C4-2B (cell line): ENCODE results near the gene DRP2.
A peak's percentile ranks its signal among the peaks of the same experiment; 100 is the strongest.

Experiments used
- H3K27ac ChIP-seq: fragments of 450-650 bp; 2 replicates; pipeline ENCODE4 v1.5.1; 2017
- ZFX ChIP-seq: fragments of 450-650 bp; IDR thresholded peaks from 2 replicates; pipeline ENCODE4 v1.6.1; 2017
- TF ChIP-seq, protein P1 (sequence below): fragments of 450-650 bp; conservative IDR thresholded peaks from 2 replicates; pipeline ENCODE4 v1.5.1; 2017; ENCODE audit warnings: mild to moderate bottlenecking

The DRP2 gene

DNA sequence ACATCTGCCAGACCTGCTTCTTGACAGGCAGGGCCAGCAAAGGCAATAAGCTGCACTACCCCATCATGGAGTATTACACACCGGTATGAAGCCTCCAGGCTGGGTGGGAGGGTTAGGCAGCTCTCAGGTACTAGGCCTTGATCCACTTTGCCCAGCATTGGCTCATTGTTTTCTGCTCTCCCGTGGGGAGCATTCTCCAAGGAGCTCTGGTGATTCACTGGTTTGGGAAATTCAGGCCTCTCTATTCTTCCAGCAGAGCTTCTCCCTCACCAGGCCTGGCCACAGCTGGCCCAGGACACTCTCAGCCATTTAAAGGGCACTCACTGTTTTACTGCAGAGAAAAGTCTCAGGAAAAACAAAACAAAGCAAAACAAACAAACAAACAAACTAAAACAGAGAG lies 33.0 kb downstream of the DRP2 start:
- TF ChIP-seq, protein P1, sequence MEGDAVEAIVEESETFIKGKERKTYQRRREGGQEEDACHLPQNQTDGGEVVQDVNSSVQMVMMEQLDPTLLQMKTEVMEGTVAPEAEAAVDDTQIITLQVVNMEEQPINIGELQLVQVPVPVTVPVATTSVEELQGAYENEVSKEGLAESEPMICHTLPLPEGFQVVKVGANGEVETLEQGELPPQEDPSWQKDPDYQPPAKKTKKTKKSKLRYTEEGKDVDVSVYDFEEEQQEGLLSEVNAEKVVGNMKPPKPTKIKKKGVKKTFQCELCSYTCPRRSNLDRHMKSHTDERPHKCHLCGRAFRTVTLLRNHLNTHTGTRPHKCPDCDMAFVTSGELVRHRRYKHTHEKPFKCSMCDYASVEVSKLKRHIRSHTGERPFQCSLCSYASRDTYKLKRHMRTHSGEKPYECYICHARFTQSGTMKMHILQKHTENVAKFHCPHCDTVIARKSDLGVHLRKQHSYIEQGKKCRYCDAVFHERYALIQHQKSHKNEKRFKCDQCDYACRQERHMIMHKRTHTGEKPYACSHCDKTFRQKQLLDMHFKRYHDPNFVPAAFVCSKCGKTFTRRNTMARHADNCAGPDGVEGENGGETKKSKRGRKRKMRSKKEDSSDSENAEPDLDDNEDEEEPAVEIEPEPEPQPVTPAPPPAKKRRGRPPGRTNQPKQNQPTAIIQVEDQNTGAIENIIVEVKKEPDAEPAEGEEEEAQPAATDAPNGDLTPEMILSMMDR = no peak
- TF ChIP-seq ZFX = no peak
- no peak overlapping the region for H3K27ac ChIP-seq

DNA sequence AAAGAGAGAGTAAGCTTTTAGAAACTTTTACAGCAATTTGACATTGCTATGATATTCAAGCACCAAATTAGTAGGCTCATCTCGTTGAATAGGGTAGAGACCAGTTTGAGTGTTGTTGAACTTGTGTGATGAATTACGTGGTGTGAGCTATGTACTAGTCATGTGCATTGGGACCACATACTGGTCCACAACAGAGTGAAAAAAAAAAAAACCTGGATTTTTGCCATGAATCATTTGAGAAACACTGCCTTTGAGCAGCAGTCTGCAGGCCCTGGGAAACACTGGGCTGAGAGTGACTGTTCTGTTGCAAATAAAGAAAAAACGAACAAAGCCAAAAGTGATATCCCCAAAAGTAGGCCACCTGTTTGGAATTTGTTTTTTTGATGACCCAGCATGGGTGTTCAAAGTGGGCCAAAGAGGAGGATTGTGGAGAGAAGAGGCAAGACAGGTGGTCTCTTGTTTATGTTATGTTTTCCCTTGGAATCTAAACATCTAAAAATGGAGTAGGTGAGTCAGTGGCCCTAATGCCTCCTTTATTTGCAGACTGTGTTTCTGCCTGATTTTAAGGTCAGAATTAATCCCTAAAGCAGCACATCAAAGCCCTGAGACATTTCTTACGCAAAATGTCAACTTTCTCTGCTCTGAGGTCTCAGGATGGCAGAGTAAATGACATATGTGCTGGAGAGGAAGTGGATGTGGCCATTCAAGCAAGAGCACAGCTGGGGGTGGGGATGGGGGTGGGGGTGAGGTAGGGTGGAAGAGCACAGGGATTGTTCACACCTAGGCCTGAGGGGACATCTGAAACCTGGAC lies 38.1 kb downstream of the DRP2 start:
- H3K27ac ChIP-seq = no peak overlapping the region

DNA sequence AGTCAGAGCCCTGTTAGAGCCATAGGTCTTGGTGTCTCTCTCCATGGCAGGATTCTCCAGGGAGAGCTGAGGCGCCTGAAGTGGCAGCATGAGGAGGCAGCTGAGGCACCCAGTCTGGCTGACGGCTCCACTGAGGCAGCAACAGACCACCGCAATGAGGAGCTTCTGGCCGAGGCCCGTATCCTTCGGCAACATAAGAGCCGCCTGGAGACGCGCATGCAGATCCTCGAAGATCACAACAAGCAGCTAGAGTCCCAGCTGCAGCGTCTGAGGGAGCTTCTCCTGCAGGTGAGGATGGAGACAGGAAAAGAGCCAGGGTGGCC lies 38.6 kb downstream of the DRP2 start:
- H3K27ac ChIP-seq = no peak overlapping the region
- no peak for TF ChIP-seq ZFX
- TF ChIP-seq, protein P1 = no peak

More for the DNA sequence above, 38.1 kb downstream of the DRP2 start:
- TF ChIP-seq, protein P1 = no peak
- TF ChIP-seq ZFX = no peak

DNA sequence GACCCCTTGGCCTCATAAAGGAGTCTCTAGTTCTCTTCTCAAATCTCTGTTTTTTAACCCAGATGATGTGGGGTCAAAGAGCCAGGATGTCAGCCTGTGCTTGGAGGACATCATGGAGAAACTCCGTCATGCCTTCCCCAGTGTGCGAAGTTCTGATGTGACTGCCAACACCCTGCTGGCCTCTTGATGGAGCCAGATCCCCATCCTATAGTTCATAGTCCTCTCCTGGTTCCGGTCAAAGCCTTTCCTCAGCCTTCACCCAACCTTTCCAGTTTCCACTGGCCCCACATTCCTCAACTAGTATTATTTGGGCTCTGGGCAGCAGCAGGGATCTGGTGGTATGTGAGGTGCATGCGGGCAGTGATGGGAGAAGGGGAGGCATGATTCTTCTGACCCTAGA lies 40.8 kb downstream of the DRP2 start:
- no peak overlapping the region for H3K27ac ChIP-seq
- TF ChIP-seq ZFX = no peak
- TF ChIP-seq, protein P1 = peak; percentile 14; the same call in 1 of the 2 replicates

DNA sequence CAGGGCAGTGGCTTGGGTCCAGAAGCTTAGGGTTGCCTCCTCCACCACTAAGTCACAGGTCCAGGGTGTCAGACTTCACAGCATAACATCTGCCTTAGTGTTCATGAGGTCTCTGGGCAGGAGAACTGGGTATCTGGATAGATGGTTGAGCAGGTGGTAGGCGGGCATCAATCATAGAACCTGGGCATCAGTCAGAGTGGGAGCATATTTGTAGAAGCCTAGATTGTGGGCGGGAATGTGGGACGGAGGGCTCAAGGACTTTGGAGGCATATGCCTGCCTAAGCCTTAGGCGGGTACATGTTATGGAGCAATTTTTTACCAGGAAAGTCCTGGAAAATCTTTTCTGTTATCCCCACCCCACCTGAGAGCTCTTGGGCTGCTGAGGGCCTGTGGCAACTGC lies 43.0 kb downstream of the DRP2 start:
- TF ChIP-seq, protein P1 = no peak
- no peak for TF ChIP-seq ZFX
- no peak overlapping the region for H3K27ac ChIP-seq

DNA sequence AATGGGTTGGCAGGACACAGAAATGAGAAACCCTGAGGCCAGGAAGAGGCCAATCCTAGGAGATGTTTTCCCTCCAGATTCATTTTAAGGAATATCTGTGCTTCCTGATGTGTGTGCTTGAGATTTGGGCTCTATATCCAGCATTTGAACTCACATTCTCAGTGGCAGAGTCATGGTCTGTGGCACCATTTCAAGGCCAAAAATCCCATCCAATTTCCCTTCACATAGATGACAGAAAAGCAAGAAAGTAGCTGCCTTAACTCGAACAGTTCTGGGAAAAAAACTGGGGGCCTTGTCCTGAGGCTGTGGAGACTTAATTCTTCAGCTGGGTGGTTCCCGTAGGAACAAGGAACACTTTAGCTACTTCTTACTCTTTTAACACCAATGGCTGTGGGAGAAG lies 44.2 kb downstream of the DRP2 start:
- H3K27ac ChIP-seq = no peak overlapping the region
- TF ChIP-seq, protein P1 = no peak
- TF ChIP-seq ZFX = no peak

DNA sequence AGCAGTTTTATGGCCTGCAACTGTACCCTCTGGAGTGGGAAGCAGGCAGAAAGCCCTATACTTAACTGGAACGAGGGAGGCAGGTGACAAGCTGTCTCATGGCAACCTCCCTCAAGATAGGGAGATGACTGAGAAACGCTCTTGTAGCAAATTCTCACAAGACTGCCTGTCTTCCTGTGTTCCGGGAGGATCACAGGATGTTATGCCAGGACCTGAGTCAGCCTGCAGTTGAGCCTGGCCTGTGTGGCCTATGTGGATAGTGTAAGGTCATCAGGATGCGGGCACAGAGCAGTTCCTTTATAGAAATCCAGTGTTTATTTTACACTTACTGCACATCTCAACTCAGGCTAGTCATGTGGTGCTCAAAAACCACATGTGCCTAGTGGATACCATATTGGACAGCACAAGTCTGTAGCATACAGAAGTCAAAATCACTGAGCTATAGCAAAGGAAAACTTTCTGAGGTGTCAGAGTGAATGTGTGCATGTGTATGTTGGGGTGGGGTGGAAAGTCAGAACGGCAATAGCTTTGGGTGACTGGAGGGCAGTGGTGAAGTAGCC lies 46.4 kb downstream of the DRP2 start:
- no peak overlapping the region for H3K27ac ChIP-seq
- TF ChIP-seq, protein P1 = no peak
- TF ChIP-seq ZFX = no peak
